Astrocyte (in vitro differentiated cells and primary cell): ENCODE data around the gene CHMP1A. TPM values are rescaled to one million over a fixed set of nuclear protein-coding genes. Genes with fewer than 3 reads are reported as not detected.

ENCODE experiments used
- DNase-seq: peaks from one replicate; pipeline ENCODE4 v3.0.0-alpha.2; 2010; ENCODE audit warnings: low read depth
- FAIRE-seq: peaks from 2 replicates; lab custom pipeline; 2011; peaks lifted over from hg19 to GRCh38; lab: Jason Lieb, UNC
- H2AFZ ChIP-seq: 2 replicates; pipeline ENCODE4 v1.6.0; 2012; ENCODE audit warnings: low read depth, low read length, inconsistent platforms
- H3K27ac ChIP-seq: 2 replicates; pipeline ENCODE4 v1.5.1; 2011; ENCODE audit warnings: low read depth, low read length, inconsistent platforms
- H3K27me3 ChIP-seq: 2 replicates; pipeline ENCODE4 v1.6.0; 2011; ENCODE audit warnings: low read length, inconsistent platforms; ENCODE audit not compliant: insufficient read depth
- H3K36me3 ChIP-seq: 2 replicates; pipeline ENCODE4 v1.5.1; 2011; ENCODE audit warnings: low read length, inconsistent platforms; ENCODE audit not compliant: insufficient read depth
- H3K4me1 ChIP-seq: 2 replicates; pipeline ENCODE4 v1.5.1; 2011; ENCODE audit warnings: low read length, inconsistent platforms; ENCODE audit not compliant: insufficient read depth
- H3K4me2 ChIP-seq: 2 replicates; pipeline ENCODE4 v1.6.0; 2012; ENCODE audit warnings: low read length, inconsistent platforms
- H3K4me3 ChIP-seq: 2 replicates; pipeline ENCODE4 v1.5.1; 2011; ENCODE audit warnings: low read depth, mild to moderate bottlenecking, low read length, inconsistent platforms; ENCODE audit not compliant: insufficient read depth
- H3K79me2 ChIP-seq: 2 replicates; pipeline ENCODE4 v1.6.0; 2012; ENCODE audit warnings: mild to moderate bottlenecking, low read length, inconsistent platforms; ENCODE audit not compliant: insufficient read depth
- H3K9ac ChIP-seq: 2 replicates; pipeline ENCODE4 v1.6.0; 2012; ENCODE audit warnings: mild to moderate bottlenecking, low read length, inconsistent platforms
- H3K9me3 ChIP-seq: 2 replicates; pipeline ENCODE4 v1.5.1; 2012; ENCODE audit warnings: low read depth, mild to moderate bottlenecking, low read length, inconsistent platforms; ENCODE audit not compliant: insufficient read depth
- H4K20me1 ChIP-seq: 2 replicates; pipeline ENCODE4 v1.6.0; 2012; ENCODE audit warnings: low read length, inconsistent platforms; ENCODE audit not compliant: insufficient read depth
- H3K27ac Mint-ChIP-seq: one replicate; pipeline ENCODE4 v1.8.0; 2021; ENCODE audit warnings: mild to moderate bottlenecking, mixed read lengths; ENCODE audit not compliant: unreplicated experiment
- H3K27me3 Mint-ChIP-seq: one replicate; pipeline ENCODE4 v1.8.0; 2021; ENCODE audit warnings: low read depth, mixed read lengths; ENCODE audit not compliant: unreplicated experiment
- H3K36me3 Mint-ChIP-seq: one replicate; pipeline ENCODE4 v1.8.0; 2021; ENCODE audit warnings: low read depth, mixed read lengths; ENCODE audit not compliant: unreplicated experiment
- H3K4me1 Mint-ChIP-seq: one replicate; pipeline ENCODE4 v1.8.0; 2021; ENCODE audit warnings: low read depth, mixed read lengths; ENCODE audit not compliant: unreplicated experiment
- H3K4me3 Mint-ChIP-seq: one replicate; pipeline ENCODE4 v1.8.0; 2021; ENCODE audit warnings: mild to moderate bottlenecking, moderate library complexity, mixed read lengths; ENCODE audit not compliant: unreplicated experiment
- H3K9me3 Mint-ChIP-seq: one replicate; pipeline ENCODE4 v1.8.0; 2021; ENCODE audit warnings: mild to moderate bottlenecking, mixed read lengths; ENCODE audit not compliant: unreplicated experiment
- CTCF ChIP-seq: IDR thresholded peaks from 2 replicates; pipeline ENCODE4 v1.5.1; 2011; ENCODE audit warnings: low read depth, mild to moderate bottlenecking, inconsistent platforms, low read length, moderate library complexity; ENCODE audit not compliant: insufficient read depth
- EZH2 ChIP-seq: IDR thresholded peaks from 2 replicates; pipeline ENCODE4 v1.6.1; 2012; ENCODE audit warnings: mild to moderate bottlenecking, low read length, inconsistent platforms; ENCODE audit not compliant: insufficient read depth
- total RNA-seq: library from RNA; stranded (reverse); gene quantifications from 2 replicates; pipeline ENCODE4 v1.2.1, GENCODE V29; 2021

Gene CHMP1A
- total RNA-seq, 1 donor from 2014 or later: 85.7 TPM

GRCh38 chr16:89701425-89702406 lies 44.2 kb upstream of the CHMP1A start, which contains the start of gene SPATA2L:
TSS of gene SPATA2L (minus strand) at chr16:89701705. CDS start at chr16:89701232, 473 bp downstream.
- Histone ChIP-seq H2AFZ (peak within 1 kb of the TSS; percentile 85), H3K36me3 (no peaks in the 10 kb centered on the region), H4K20me1 (peaks cover 20% of the 10 kb centered on the region), H3K4me2 (peak within 1 kb of the TSS; percentile 88), H3K4me3 (peak within 1 kb of the TSS; percentile 61), H3K4me1 (peaks cover 14% of the 10 kb centered on the region), H3K79me2 (no peaks in the 10 kb centered on the region), H3K27me3 (no peaks in the 10 kb centered on the region), H3K9ac (peak within 1 kb of the TSS; percentile 67), H3K27ac (peak within 1 kb of the TSS; percentile 61), H3K9me3 (no peaks in the 10 kb centered on the region)
- no peak for FAIRE-seq
- DNase-seq: peak; percentile 50
- peak within 1 kb of the TSS; percentile 75 for H3K27ac Mint-ChIP-seq
- TF ChIP-seq CTCF (no peak), EZH2 (no peak)
- H3K36me3 Mint-ChIP-seq: peaks cover 5% of the 10 kb centered on the region
- H3K4me1 Mint-ChIP-seq: no peaks in the 10 kb centered on the region
- no peaks in the 10 kb centered on the region for H3K27me3 Mint-ChIP-seq
- peak within 1 kb of the TSS; percentile 76 for H3K4me3 Mint-ChIP-seq
- H3K9me3 Mint-ChIP-seq: no peaks in the 10 kb centered on the region

GRCh38 chr16:89700649-89701424 lies 43.3 kb upstream of the CHMP1A start:
- no peaks in the 10 kb centered on the region for H3K9me3 ChIP-seq
- peaks cover 5% of the 10 kb centered on the region for H3K36me3 Mint-ChIP-seq
- H3K9ac ChIP-seq: peak overlapping the region; percentile 67
- TF ChIP-seq CTCF (no peak), EZH2 (no peak)
- H3K4me2 ChIP-seq: peak overlapping the region; percentile 88
- H3K4me3 Mint-ChIP-seq: peak overlapping the region; percentile 76
- H3K27me3 Mint-ChIP-seq: no peaks in the 10 kb centered on the region
- FAIRE-seq: no peak
- no peaks in the 10 kb centered on the region for H3K9me3 Mint-ChIP-seq
- no peak for DNase-seq
- peak overlapping the region; percentile 44 for H3K27ac ChIP-seq
- peaks cover 14% of the 10 kb centered on the region for H3K4me1 ChIP-seq
- no peaks in the 10 kb centered on the region for H3K27me3 ChIP-seq
- H3K27ac Mint-ChIP-seq: no peak overlapping the region
- no peaks in the 10 kb centered on the region for H3K79me2 ChIP-seq
- H3K4me3 ChIP-seq: peak overlapping the region; percentile 61
- H3K4me1 Mint-ChIP-seq: no peaks in the 10 kb centered on the region
- H4K20me1 ChIP-seq: peaks cover 28% of the 10 kb centered on the region
- H2AFZ ChIP-seq: no peak overlapping the region
- no peaks in the 10 kb centered on the region for H3K36me3 ChIP-seq
